ENCODE data around the gene ZNF836.

ZNF836 gene

DNA sequence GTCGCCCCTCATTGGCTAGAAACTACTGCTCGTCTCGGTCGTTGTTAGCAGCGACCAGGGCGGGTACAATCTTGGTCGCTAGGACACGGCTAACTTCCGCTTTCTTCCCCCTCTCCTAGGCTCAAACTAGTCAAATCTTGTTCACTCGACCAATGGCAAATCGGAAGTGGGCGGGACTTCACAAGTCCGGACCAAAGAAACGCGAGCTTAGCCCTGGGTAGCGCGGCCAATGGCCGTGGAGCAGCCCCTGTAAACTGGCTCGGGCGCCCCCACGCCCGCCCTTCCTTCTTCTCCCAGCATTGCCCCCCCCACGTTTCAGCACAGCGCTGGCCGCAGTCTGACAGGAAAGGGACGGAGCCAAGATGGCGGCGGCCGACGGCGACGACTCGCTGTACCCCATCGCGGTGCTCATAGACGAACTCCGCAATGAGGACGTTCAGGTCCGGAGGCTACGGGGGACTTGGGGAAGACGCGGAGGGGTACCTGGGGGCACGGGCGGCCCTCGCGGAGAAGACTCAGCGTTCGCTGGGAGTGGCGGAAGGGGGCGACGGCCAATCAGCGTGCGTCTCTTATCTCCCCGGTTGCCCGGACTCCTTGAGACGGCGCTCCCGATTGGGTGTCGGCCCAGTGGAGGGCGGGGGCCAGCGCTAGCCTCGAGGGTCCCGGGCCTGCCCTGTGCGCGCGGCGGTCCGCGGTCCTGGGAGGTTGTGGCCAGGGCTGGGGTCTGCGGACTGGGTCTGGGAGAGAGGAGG is 18.5 kb upstream of the ZNF836 start, which contains the start of gene PPP2R1A:
TSS of gene PPP2R1A (plus strand) at position 318 of the 752 bp plus-strand sequence. CDS start at position 363, 45 bp downstream.
- H3K4me3 ChIP-seq (ENCODE audit: low read depth in 1 of 5, low read length in 5 of 5) = peak within 1 kb of the TSS; percentile 87 to 95 (median 92)
- no peaks in the 10 kb centered on the region for H3K9me3 ChIP-seq (ENCODE audit: control insufficient read depth in 5 of 5, low read length in 5 of 5)
- H3K27ac ChIP-seq (ENCODE audit: low read depth, low read length) = peak within 1 kb of the TSS; percentile 96
- peaks cover 7 to 41% (median 38%) of the 10 kb centered on the region in 5 donors for H3K4me1 ChIP-seq (ENCODE audit: control insufficient read depth in 5 of 5, insufficient read depth in 5 of 5, low read length in 5 of 5)
- H3K9ac ChIP-seq (ENCODE audit: low read length in 5 of 5) = peak within 1 kb of the TSS; percentile 32 to 99 (median 94)
- peaks cover 4 to 16% (median 8%) of the 10 kb centered on the region in 5 donors for H3K36me3 ChIP-seq (ENCODE audit: control insufficient read depth in 5 of 5, insufficient read depth in 5 of 5, low read length in 5 of 5)
- no peaks in the 10 kb centered on the region for H3K27me3 ChIP-seq (ENCODE audit: control insufficient read depth in 5 of 5, insufficient read depth in 4 of 5, low read length in 5 of 5)

GRCh38 chr19:52188822-52189734 is 17.7 kb upstream of the ZNF836 start:
- H3K4me1 ChIP-seq (ENCODE audit: control insufficient read depth in 5 of 5, insufficient read depth in 5 of 5, low read length in 5 of 5) = peaks cover 7 to 36% (median 33%) of the 10 kb centered on the region in 5 donors
- peak overlapping the region; percentile 88 for H3K27ac ChIP-seq (ENCODE audit: low read depth, low read length)
- no peaks in the 10 kb centered on the region for H3K9me3 ChIP-seq (ENCODE audit: control insufficient read depth in 5 of 5, low read length in 5 of 5)
- peaks cover 0 to 10% (median 5%) of the 10 kb centered on the region in 5 donors for H3K36me3 ChIP-seq (ENCODE audit: control insufficient read depth in 5 of 5, insufficient read depth in 5 of 5, low read length in 5 of 5)
- H3K4me3 ChIP-seq (ENCODE audit: low read depth in 1 of 5, low read length in 5 of 5) = peak overlapping the region; percentile 65 to 95 (median 71)
- no peaks in the 10 kb centered on the region for H3K27me3 ChIP-seq (ENCODE audit: control insufficient read depth in 5 of 5, insufficient read depth in 4 of 5, low read length in 5 of 5)
- peak overlapping the region; percentile 32 to 85 (median 83) for H3K9ac ChIP-seq (ENCODE audit: low read length in 5 of 5)

DNA sequence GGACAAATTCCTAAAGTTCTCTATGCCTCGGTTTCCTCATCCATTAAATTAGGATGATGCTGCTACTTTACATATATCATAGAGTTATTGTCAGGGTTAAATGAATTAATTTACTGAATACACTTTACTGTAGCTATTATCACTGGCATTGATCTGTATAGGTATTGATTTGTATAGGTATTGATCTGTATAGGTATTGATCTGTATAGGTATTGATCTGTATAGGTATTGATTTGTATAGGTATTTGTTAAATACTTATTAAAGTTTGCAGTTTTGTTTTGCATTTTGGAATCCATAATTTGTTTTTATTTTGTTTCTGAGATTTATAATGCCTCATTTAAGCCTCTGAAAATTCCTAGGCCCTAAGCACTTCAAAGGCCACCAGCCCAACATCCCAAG is 16.0 kb upstream of the ZNF836 start:
- Histone ChIP-seq H3K27me3 (ENCODE audit: control insufficient read depth in 5 of 5, insufficient read depth in 4 of 5, low read length in 5 of 5) (no peaks in the 10 kb centered on the region), H3K27ac (ENCODE audit: low read depth, low read length) (no peak overlapping the region), H3K4me1 (ENCODE audit: control insufficient read depth in 5 of 5, insufficient read depth in 5 of 5, low read length in 5 of 5) (peaks cover 7 to 27% (median 27%) of the 10 kb centered on the region in 5 donors), H3K4me3 (ENCODE audit: low read depth in 1 of 5, low read length in 5 of 5) (no peak overlapping the region), H3K9ac (ENCODE audit: low read length in 5 of 5) (no peak overlapping the region), H3K36me3 (ENCODE audit: control insufficient read depth in 5 of 5, insufficient read depth in 5 of 5, low read length in 5 of 5) (peaks cover 0 to 1% (median 0%) of the 10 kb centered on the region in 5 donors), H3K9me3 (ENCODE audit: control insufficient read depth in 5 of 5, low read length in 5 of 5) (no peaks in the 10 kb centered on the region)

- no peak overlapping the region for H3K9ac ChIP-seq (ENCODE audit: low read length in 5 of 5)
- peaks cover 3 to 8% (median 7%) of the 10 kb centered on the region in 5 donors for H3K4me1 ChIP-seq (ENCODE audit: control insufficient read depth in 5 of 5, insufficient read depth in 5 of 5, low read length in 5 of 5)
- H3K27me3 ChIP-seq (ENCODE audit: control insufficient read depth in 5 of 5, insufficient read depth in 4 of 5, low read length in 5 of 5) = no peaks in the 10 kb centered on the region
- H3K9me3 ChIP-seq (ENCODE audit: control insufficient read depth in 5 of 5, low read length in 5 of 5) = no peaks in the 10 kb centered on the region
- no peak overlapping the region for H3K4me3 ChIP-seq (ENCODE audit: low read depth in 1 of 5, low read length in 5 of 5)
- H3K27ac ChIP-seq (ENCODE audit: low read depth, low read length) = no peak overlapping the region
- no peaks in the 10 kb centered on the region for H3K36me3 ChIP-seq (ENCODE audit: control insufficient read depth in 5 of 5, insufficient read depth in 5 of 5, low read length in 5 of 5)
Measured at GRCh38 chr19:52176574-52176973, 5.2 kb upstream of the ZNF836 start.

DNA sequence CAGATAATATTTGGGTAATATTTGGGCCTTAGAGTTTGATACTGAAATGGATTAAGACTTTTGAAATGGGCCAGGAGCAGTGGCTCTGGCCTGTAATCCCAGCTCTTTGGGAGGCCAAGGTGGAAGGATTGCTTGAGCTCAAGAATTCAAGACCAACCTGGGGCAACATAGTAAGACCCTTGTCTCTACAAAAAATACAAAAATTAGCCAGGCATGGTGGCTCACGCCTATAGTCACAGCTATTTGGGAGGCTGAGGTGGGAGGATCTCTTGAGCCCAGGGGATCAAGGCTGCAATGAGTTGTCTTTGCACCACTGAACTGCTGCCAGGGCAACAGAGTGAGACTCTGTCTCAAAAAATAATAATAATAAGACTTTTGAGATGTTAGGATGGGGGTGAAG is 926 bp upstream of the ZNF836 start:
- no peaks in the 10 kb centered on the region for H3K27me3 ChIP-seq (ENCODE audit: control insufficient read depth in 5 of 5, insufficient read depth in 4 of 5, low read length in 5 of 5)
- H3K9me3 ChIP-seq (ENCODE audit: control insufficient read depth in 5 of 5, low read length in 5 of 5) = no peaks in the 10 kb centered on the region
- peak overlapping the region in 1 of 5 donors; percentile 100 for H3K4me3 ChIP-seq (ENCODE audit: low read depth in 1 of 5, low read length in 5 of 5)
- H3K9ac ChIP-seq (ENCODE audit: low read length in 5 of 5) = no peak overlapping the region
- no peak overlapping the region for H3K27ac ChIP-seq (ENCODE audit: low read depth, low read length)
- peaks cover 4 to 20% (median 19%) of the 10 kb centered on the region in 5 donors for H3K4me1 ChIP-seq (ENCODE audit: control insufficient read depth in 5 of 5, insufficient read depth in 5 of 5, low read length in 5 of 5)
- peaks cover 0 to 11% (median 11%) of the 10 kb centered on the region in 5 donors for H3K36me3 ChIP-seq (ENCODE audit: control insufficient read depth in 5 of 5, insufficient read depth in 5 of 5, low read length in 5 of 5)

DNA sequence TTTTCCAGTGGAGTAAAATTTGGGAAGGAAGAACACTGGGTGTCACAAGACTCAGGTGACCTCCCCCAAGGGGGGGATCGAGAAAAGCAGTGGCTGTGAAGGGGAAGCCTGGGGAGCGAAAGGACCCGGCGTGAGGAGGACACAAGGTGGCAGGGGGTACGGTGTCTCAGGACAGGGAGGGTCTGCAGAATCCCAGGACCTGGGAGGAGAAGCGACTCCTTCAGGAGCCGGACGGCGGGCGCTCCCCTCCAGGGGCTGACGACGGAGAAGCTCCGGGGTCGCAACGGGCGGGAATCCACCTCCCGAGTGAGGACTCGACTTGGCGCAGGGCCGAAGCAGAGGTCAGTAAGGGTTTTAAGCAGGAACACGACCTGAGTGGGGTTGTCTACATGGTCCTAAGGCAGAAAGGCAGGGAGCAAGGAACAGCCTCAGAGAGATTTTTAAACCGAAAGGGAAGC is 529 bp downstream of the ZNF836 start:
- Histone ChIP-seq H3K9ac (ENCODE audit: low read length in 5 of 5) (peak overlapping the region; percentile 80 to 99 (median 94)), H3K9me3 (ENCODE audit: control insufficient read depth in 5 of 5, low read length in 5 of 5) (no peaks in the 10 kb centered on the region), H3K4me3 (ENCODE audit: low read depth in 1 of 5, low read length in 5 of 5) (peak overlapping the region; percentile 93 to 100 (median 100)), H3K4me1 (ENCODE audit: control insufficient read depth in 5 of 5, insufficient read depth in 5 of 5, low read length in 5 of 5) (peaks cover 4 to 20% (median 19%) of the 10 kb centered on the region in 5 donors), H3K36me3 (ENCODE audit: control insufficient read depth in 5 of 5, insufficient read depth in 5 of 5, low read length in 5 of 5) (peaks cover 0 to 14% (median 11%) of the 10 kb centered on the region in 5 donors), H3K27me3 (ENCODE audit: control insufficient read depth in 5 of 5, insufficient read depth in 4 of 5, low read length in 5 of 5) (no peaks in the 10 kb centered on the region), H3K27ac (ENCODE audit: low read depth, low read length) (peak overlapping the region; percentile 77)

DNA sequence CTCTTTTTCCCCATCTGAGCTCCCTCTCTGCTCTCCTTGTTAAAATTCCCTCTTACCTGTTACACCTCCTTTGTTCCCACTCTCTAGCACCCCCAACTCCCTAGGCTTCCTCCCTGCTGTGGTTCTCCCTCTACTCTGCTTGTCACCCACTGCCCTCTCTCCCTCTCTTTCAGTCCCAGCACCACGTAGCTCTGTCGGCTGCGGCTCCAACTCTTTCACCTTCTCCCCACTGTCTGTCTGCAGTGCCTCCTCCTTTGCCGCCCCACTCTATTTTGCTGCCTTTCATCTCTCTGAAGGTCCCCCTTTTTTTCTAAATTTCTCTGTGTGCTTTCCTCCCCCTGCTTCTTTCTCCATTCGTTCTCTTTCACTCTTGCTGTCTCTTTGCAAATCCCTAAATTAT is 1.1 kb downstream of the ZNF836 start:
- H3K36me3 ChIP-seq (ENCODE audit: control insufficient read depth in 5 of 5, insufficient read depth in 5 of 5, low read length in 5 of 5) = peaks cover 0 to 18% (median 15%) of the 10 kb centered on the region in 5 donors
- H3K27me3 ChIP-seq (ENCODE audit: control insufficient read depth in 5 of 5, insufficient read depth in 4 of 5, low read length in 5 of 5) = no peaks in the 10 kb centered on the region
- H3K9ac ChIP-seq (ENCODE audit: low read length in 5 of 5) = peak overlapping the region; percentile 80 to 99 (median 94)
- peaks cover 4 to 20% (median 19%) of the 10 kb centered on the region in 5 donors for H3K4me1 ChIP-seq (ENCODE audit: control insufficient read depth in 5 of 5, insufficient read depth in 5 of 5, low read length in 5 of 5)
- no peaks in the 10 kb centered on the region for H3K9me3 ChIP-seq (ENCODE audit: control insufficient read depth in 5 of 5, low read length in 5 of 5)
- H3K27ac ChIP-seq (ENCODE audit: low read depth, low read length) = peak overlapping the region; percentile 77
- H3K4me3 ChIP-seq (ENCODE audit: low read depth in 1 of 5, low read length in 5 of 5) = peak overlapping the region; percentile 93 to 100 (median 100)

GRCh38 chr19:52155596-52156359 is 15.6 kb downstream of the ZNF836 start:
- Histone ChIP-seq H3K36me3 (ENCODE audit: control insufficient read depth in 5 of 5, insufficient read depth in 5 of 5, low read length in 5 of 5) (peaks cover 38 to 49% (median 42%) of the 10 kb centered on the region in 5 donors), H3K4me3 (ENCODE audit: low read depth in 1 of 5, low read length in 5 of 5) (peak overlapping the region in 4 of 5 donors; percentile 33 to 41 (median 37)), H3K4me1 (ENCODE audit: control insufficient read depth in 5 of 5, insufficient read depth in 5 of 5, low read length in 5 of 5) (no peaks in the 10 kb centered on the region), H3K27ac (ENCODE audit: low read depth, low read length) (no peak overlapping the region), H3K9ac (ENCODE audit: low read length in 5 of 5) (no peak overlapping the region), H3K27me3 (ENCODE audit: control insufficient read depth in 5 of 5, insufficient read depth in 4 of 5, low read length in 5 of 5) (no peaks in the 10 kb centered on the region), H3K9me3 (ENCODE audit: control insufficient read depth in 5 of 5, low read length in 5 of 5) (peaks cover 23 to 59% (median 46%) of the 10 kb centered on the region in 5 donors)

- Histone ChIP-seq H3K27me3 (ENCODE audit: control insufficient read depth in 5 of 5, insufficient read depth in 4 of 5, low read length in 5 of 5) (no peaks in the 10 kb centered on the region), H3K4me1 (ENCODE audit: control insufficient read depth in 5 of 5, insufficient read depth in 5 of 5, low read length in 5 of 5) (no peaks in the 10 kb centered on the region), H3K9ac (ENCODE audit: low read length in 5 of 5) (no peak overlapping the region), H3K9me3 (ENCODE audit: control insufficient read depth in 5 of 5, low read length in 5 of 5) (peaks cover 0 to 8% (median 3%) of the 10 kb centered on the region in 5 donors), H3K4me3 (ENCODE audit: low read depth in 1 of 5, low read length in 5 of 5) (no peak overlapping the region), H3K27ac (ENCODE audit: low read depth, low read length) (no peak overlapping the region), H3K36me3 (ENCODE audit: control insufficient read depth in 5 of 5, insufficient read depth in 5 of 5, low read length in 5 of 5) (no peaks in the 10 kb centered on the region)
Measured at GRCh38 chr19:52148256-52148655, 23.2 kb downstream of the ZNF836 start.
